Fibroblast of pulmonary artery (primary cell): ENCODE results near the gene PPM1N.

Experiments used
- DNase-seq: peaks from one replicate; pipeline ENCODE4 v3.0.0-alpha.2; 2010; ENCODE audit warnings: low read depth
- H3K4me3 ChIP-seq: replicated peaks from 2 replicates; pipeline ENCODE4 v1.5.1; 2011; ENCODE audit warnings: low read depth, mild to moderate bottlenecking, control low read depth, low read length, moderate library complexity
- TF ChIP-seq, protein P1 (sequence below): IDR thresholded peaks from 2 replicates; pipeline ENCODE4 v1.5.1; 2011; ENCODE audit warnings: mild to moderate bottlenecking, control low read depth, low read length, inconsistent platforms; ENCODE audit errors: missing control alignments

The PPM1N gene

GRCh38 chr19:45539459-45539858 lies 41.2 kb downstream of the PPM1N start:
- TF ChIP-seq, protein P1, sequence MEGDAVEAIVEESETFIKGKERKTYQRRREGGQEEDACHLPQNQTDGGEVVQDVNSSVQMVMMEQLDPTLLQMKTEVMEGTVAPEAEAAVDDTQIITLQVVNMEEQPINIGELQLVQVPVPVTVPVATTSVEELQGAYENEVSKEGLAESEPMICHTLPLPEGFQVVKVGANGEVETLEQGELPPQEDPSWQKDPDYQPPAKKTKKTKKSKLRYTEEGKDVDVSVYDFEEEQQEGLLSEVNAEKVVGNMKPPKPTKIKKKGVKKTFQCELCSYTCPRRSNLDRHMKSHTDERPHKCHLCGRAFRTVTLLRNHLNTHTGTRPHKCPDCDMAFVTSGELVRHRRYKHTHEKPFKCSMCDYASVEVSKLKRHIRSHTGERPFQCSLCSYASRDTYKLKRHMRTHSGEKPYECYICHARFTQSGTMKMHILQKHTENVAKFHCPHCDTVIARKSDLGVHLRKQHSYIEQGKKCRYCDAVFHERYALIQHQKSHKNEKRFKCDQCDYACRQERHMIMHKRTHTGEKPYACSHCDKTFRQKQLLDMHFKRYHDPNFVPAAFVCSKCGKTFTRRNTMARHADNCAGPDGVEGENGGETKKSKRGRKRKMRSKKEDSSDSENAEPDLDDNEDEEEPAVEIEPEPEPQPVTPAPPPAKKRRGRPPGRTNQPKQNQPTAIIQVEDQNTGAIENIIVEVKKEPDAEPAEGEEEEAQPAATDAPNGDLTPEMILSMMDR = no peak
- no peak overlapping the region for H3K4me3 ChIP-seq
- DNase-seq = no peak

DNA sequence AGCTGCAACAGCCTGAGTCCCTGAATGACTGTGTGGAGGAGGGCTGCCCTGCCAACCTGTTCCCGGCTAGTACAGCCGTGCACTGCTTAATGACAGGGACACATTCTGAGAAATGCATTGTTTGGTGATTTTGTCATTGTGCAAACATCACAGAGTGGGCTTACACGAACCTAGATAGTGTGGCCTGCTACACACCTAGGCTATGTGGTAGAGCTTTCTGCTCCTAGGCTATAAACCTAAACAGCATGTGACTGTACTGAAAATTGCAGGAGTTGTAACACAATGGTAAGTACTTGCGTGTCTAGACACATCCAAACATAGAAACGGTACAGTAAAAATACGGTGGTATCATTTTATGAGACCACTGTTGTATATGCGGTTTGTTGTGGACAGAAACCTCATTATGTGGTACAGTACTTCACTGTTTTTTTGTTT lies 44.0 kb downstream of the PPM1N start:
- TF ChIP-seq, protein P1 = no peak
- no peak for DNase-seq
- H3K4me3 ChIP-seq = no peak overlapping the region

DNA sequence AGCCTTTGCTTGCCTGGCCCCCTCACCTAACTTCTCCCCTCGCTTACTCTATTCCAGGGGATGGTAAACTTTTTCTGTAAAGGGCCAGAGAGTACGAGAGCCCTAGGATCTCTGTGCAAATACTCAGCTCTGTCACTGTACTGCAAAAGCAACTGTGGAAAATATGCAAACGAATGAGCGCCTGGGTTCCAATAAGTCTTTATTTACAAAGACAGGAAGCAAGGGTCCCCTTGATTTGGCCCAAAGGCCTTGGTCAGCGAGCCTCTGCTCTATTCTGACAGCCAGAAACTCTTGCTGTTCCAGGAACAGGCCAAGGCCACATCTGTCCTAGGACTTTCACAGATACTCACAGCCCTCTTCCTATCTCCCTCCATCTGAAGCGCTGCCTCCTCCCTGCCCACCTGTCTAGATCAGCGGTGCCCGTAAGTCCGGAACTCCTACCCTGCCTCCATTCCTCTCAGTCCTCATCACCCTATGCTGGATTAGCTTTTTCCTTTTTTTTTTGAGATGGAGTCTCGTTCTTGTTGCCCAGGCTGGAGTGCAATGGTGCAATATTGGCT lies 49.0 kb downstream of the PPM1N start:
- TF ChIP-seq, protein P1 = no peak
- DNase-seq = no peak
- no peak overlapping the region for H3K4me3 ChIP-seq

GRCh38 chr19:45547965-45548609 lies 49.8 kb downstream of the PPM1N start:
- TF ChIP-seq, protein P1 = no peak
- peak; percentile 49 for DNase-seq
- no peak overlapping the region for H3K4me3 ChIP-seq
